OCI-LY7 (cell line): ENCODE data around the gene PCGF3. TPM values are rescaled to one million over a fixed set of nuclear protein-coding genes. Genes with fewer than 3 reads are reported as not detected.

ENCODE experiments used
- BruUV-seq: library from RNA; stranded (reverse); fragments of 400-500 nt; replicated peaks from 2 replicates; lab custom pipeline; 2021; lab: Mats Ljungman, UMichigan
- CTCF ChIA-PET: fragments of 300-600 bp; sonication (Branson Sonifier 250); formaldehyde crosslinking; loops from one replicate; lab custom pipeline; 2022; ENCODE audit warnings: antibody characterized with exemption; ENCODE audit not compliant: unreplicated experiment; lab: Charles Lee
- POLR2A ChIA-PET: fragments of 300-600 bp; sonication (Branson Sonifier 250); formaldehyde crosslinking; loops from one replicate; lab custom pipeline; 2022; ENCODE audit warnings: antibody characterized with exemption; lab: Charles Lee
- DNase-seq: peaks from one replicate; pipeline ENCODE4 v3.0.0-alpha.2; 2015; ENCODE audit warnings: low spot score
- H2AFZ ChIP-seq: fragments of 200-600 bp; sonication (generic), shearing (Covaris generic); 2 replicates; pipeline ENCODE4 v1.6.1; 2014; ENCODE audit warnings: mild to moderate bottlenecking, antibody characterized with exemption, low read length, moderate library complexity
- H3K27ac ChIP-seq: fragments of 200-600 bp; sonication (generic); 2 replicates; pipeline ENCODE4 v1.5.1; 2014; ENCODE audit warnings: mixed run types, low read depth, mild to moderate bottlenecking, moderate library complexity, low read length, inconsistent platforms; ENCODE audit not compliant: poor library complexity, severe bottlenecking
- H3K36me3 ChIP-seq: fragments of 200-600 bp; sonication (generic); 2 replicates; pipeline ENCODE4 v1.6.1; 2014; ENCODE audit warnings: mild to moderate bottlenecking, antibody characterized with exemption, low read length, moderate library complexity, mixed read lengths; ENCODE audit not compliant: insufficient read depth
- H3K4me1 ChIP-seq: fragments of 200-600 bp; sonication (generic); 2 replicates; pipeline ENCODE4 v1.5.1; 2014; ENCODE audit warnings: mild to moderate bottlenecking, low read length; ENCODE audit not compliant: insufficient read depth, poor library complexity, severe bottlenecking
- H3K4me2 ChIP-seq: fragments of 200-600 bp; sonication (generic); 2 replicates; pipeline ENCODE4 v1.6.1; 2014; ENCODE audit warnings: mild to moderate bottlenecking, low read length
- H3K4me3 ChIP-seq: fragments of 200-600 bp; sonication (generic); 2 replicates; pipeline ENCODE4 v1.5.1; 2014; ENCODE audit warnings: mild to moderate bottlenecking, low read depth, low read length; ENCODE audit not compliant: poor library complexity, severe bottlenecking
- H3K79me2 ChIP-seq: fragments of 200-600 bp; sonication (generic); 2 replicates; pipeline ENCODE4 v1.6.1; 2016; ENCODE audit warnings: low read depth, mild to moderate bottlenecking, low read length, moderate library complexity, mixed read lengths; ENCODE audit not compliant: insufficient read depth
- H3K9me2 ChIP-seq: fragments of 200-600 bp; sonication (generic); 2 replicates; pipeline ENCODE4 v1.6.1; 2016; ENCODE audit warnings: mild to moderate bottlenecking, low read length, mixed read lengths; ENCODE audit not compliant: insufficient read depth
- H3K9me3 ChIP-seq: fragments of 200-600 bp; sonication (generic); 2 replicates; pipeline ENCODE4 v1.6.1; 2014; ENCODE audit warnings: mild to moderate bottlenecking, mixed run types, low read length, mixed read lengths
- H4K20me1 ChIP-seq: fragments of 200-600 bp; sonication (generic); 2 replicates; pipeline ENCODE4 v1.6.1; 2014; ENCODE audit warnings: mild to moderate bottlenecking, antibody characterized with exemption, low read length, moderate library complexity, mixed read lengths; ENCODE audit not compliant: insufficient read depth
- EZH2phosphoT487 ChIP-seq: fragments of 200-600 bp; sonication (generic); IDR thresholded peaks from 2 replicates; pipeline ENCODE4 v1.6.1; 2018; ENCODE audit warnings: low read depth, borderline replicate concordance, mild to moderate bottlenecking, mixed run types, antibody characterized with exemption, low read length, moderate library complexity, mixed read lengths
- intact Hi-C: fragments of 100-400 bp; cut with micrococcal nuclease; formaldehyde crosslinking; loops from one replicate; pipeline ENCODE4 v1.10.0; 2022; ENCODE audit not compliant: unreplicated experiment
- total RNA-seq, 2 experiments: library from RNA; depleted of rRNA in 1 of 2; stranded (reverse); fragments of >200 nt in 1 of 2; shearing (Covaris generic) in 1 of 2; gene quantifications; 2 replicates each; pipeline ENCODE4 v1.2.3, GENCODE V29; 2014 to 2022
- TF ChIP-seq, protein P1 (sequence below): fragments of 200-600 bp; sonication (generic); conservative IDR thresholded peaks from 2 replicates; pipeline ENCODE4 v1.5.1; 2014; ENCODE audit warnings: mild to moderate bottlenecking, antibody characterized with exemption, low read length, moderate library complexity, mixed read lengths

PCGF3 gene
- total RNA-seq, 2 experiments from 2014 or later: 33.8 to 50.2 TPM

DNA sequence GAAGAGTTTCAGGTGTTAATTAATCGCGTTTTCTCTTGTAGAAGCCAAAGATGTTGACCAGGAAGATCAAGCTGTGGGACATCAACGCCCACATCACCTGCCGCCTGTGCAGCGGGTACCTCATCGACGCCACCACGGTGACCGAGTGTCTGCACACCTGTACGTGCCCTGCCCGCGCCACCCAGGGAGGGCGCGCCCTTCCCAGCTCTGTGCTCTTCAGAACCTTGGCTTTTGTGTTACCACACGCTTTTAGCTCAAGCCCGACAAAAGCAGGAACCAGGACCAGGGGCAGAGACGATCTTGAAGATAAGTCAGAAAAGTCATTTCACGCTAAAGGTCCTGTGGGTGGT lies 28.0 kb downstream of the PCGF3 start:
- no TSS peak for BruUV-seq
- peaks cover 5% of the 10 kb centered on the region for H3K4me1 ChIP-seq
- TF ChIP-seq, protein P1, sequence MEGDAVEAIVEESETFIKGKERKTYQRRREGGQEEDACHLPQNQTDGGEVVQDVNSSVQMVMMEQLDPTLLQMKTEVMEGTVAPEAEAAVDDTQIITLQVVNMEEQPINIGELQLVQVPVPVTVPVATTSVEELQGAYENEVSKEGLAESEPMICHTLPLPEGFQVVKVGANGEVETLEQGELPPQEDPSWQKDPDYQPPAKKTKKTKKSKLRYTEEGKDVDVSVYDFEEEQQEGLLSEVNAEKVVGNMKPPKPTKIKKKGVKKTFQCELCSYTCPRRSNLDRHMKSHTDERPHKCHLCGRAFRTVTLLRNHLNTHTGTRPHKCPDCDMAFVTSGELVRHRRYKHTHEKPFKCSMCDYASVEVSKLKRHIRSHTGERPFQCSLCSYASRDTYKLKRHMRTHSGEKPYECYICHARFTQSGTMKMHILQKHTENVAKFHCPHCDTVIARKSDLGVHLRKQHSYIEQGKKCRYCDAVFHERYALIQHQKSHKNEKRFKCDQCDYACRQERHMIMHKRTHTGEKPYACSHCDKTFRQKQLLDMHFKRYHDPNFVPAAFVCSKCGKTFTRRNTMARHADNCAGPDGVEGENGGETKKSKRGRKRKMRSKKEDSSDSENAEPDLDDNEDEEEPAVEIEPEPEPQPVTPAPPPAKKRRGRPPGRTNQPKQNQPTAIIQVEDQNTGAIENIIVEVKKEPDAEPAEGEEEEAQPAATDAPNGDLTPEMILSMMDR: no peak
- TF ChIP-seq EZH2phosphoT487: no peak
- no peaks in the 10 kb centered on the region for H3K9me2 ChIP-seq
- no peaks in the 10 kb centered on the region for H3K79me2 ChIP-seq
- H3K27ac ChIP-seq: no peak overlapping the region
- ChIA-PET CTCF (no interaction called here), POLR2A (no interaction called here)
- intact Hi-C loops: no loop called here
- no peaks in the 10 kb centered on the region for H3K9me3 ChIP-seq
- H4K20me1 ChIP-seq: no peaks in the 10 kb centered on the region
- no peak overlapping the region for H2AFZ ChIP-seq
- H3K4me3 ChIP-seq: no peak overlapping the region
- H3K36me3 ChIP-seq: peaks cover 61% of the 10 kb centered on the region
- DNase-seq: no peak
- no peak overlapping the region for H3K4me2 ChIP-seq

- TF ChIP-seq, protein P1: no peak
- no peak for TF ChIP-seq EZH2phosphoT487
- POLR2A ChIA-PET: no interaction called here
- Histone ChIP-seq H2AFZ (no peak overlapping the region), H3K4me3 (no peak overlapping the region), H3K36me3 (peaks cover 64% of the 10 kb centered on the region), H4K20me1 (no peaks in the 10 kb centered on the region), H3K9me3 (no peaks in the 10 kb centered on the region), H3K4me1 (peaks cover 9% of the 10 kb centered on the region), H3K9me2 (no peaks in the 10 kb centered on the region), H3K4me2 (no peak overlapping the region), H3K27ac (no peak overlapping the region), H3K79me2 (no peaks in the 10 kb centered on the region)
- no TSS peak for BruUV-seq
- DNase-seq: no peak
- intact Hi-C loops: no loop called here
- CTCF ChIA-PET: no interaction called here
Measured at GRCh38 chr4:734075-734474, 28.4 kb downstream of the PCGF3 start.

GRCh38 chr4:734951-735350 lies 29.3 kb downstream of the PCGF3 start:
- Histone ChIP-seq H3K36me3 (peaks cover 70% of the 10 kb centered on the region), H3K4me2 (no peak overlapping the region), H2AFZ (no peak overlapping the region), H3K4me1 (peaks cover 10% of the 10 kb centered on the region), H3K9me3 (no peaks in the 10 kb centered on the region), H3K27ac (no peak overlapping the region), H3K79me2 (no peaks in the 10 kb centered on the region), H3K4me3 (no peak overlapping the region), H4K20me1 (no peaks in the 10 kb centered on the region), H3K9me2 (no peaks in the 10 kb centered on the region)
- no peak for DNase-seq
- TF ChIP-seq, protein P1: no peak
- TF ChIP-seq EZH2phosphoT487: no peak
- POLR2A ChIA-PET: no interaction called here
- intact Hi-C loops: no loop called here
- no TSS peak for BruUV-seq
- CTCF ChIA-PET: no interaction called here
